ENCODE data around the gene PEAK3.

The PEAK3 gene

DNA sequence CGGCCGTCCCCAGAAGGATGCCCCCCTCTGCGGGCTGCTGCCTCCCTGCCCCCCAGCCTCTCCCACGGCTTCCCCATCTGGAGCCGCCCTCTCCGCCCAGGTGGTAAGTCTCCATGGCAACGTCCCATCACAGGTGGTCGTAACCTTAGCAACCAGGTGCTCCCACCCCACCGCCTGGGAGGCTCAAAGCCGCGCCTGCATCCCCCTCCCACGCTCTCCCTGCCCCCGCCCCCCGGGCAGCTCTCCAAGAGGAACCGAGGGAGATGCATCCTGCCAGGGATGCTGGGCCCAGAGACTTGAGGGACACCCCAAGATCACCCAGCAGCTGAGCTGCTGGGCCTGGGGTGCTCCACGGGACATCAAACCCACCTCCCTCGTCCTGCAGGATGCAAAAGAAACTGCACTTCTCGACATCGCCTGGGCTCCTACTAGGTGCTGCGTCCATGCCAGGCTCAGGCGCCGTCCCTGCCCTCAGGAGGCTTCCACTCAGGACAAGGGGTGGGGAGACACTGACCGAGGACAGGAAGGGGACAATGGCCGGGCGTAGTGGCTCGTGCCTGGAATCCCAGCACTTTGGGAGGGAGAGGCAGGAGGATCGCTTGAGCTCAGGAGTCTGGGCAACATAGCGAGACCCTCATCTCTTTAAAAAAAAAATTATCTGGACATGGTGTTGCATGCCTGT lies 31.0 kb upstream of the PEAK3 start:
- Histone ChIP-seq H3K27ac (ENCODE audit: low read length) (no peak overlapping the region), H3K36me3 (ENCODE audit: insufficient read depth, low read depth, low read length) (no peaks in the 10 kb centered on the region), H3K9me3 (ENCODE audit: insufficient read depth, low read depth, low read length) (peaks cover 8% of the 10 kb centered on the region), H3K9ac (ENCODE audit: low read depth, low read length) (no peak overlapping the region), H3K4me3 (ENCODE audit: low read length) (no peak overlapping the region), H3K27me3 (ENCODE audit: insufficient read depth, low read length) (peaks cover 23% of the 10 kb centered on the region), H3K4me1 (ENCODE audit: insufficient read depth, low read length) (0 out of 2 replicates have a peak, but pooled peaks cover 3% of the 10 kb centered on the region)

DNA sequence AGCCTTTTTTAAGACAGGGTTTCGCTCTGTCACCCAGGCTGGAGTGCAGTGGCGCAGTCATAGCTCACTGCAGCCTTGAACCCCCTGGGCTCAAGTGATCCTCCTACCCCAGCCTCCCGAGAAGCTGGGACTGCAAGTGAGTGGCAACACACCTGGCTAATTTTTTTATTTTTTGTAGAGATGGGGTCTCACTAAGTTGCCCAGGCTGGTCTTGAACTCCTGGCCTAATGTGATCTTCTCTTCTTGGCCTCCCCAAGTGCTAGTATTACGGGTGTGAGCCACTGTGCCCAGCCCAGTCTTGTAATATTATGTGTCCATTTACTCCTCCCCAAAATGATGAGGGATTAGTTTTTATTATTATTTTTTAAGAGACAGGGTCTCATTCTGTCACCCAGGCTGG lies 29.1 kb upstream of the PEAK3 start:
- no peak overlapping the region for H3K27ac ChIP-seq (ENCODE audit: low read length)
- H3K27me3 ChIP-seq (ENCODE audit: insufficient read depth, low read length), result peaks cover 41% of the 10 kb centered on the region
- no peak overlapping the region for H3K4me3 ChIP-seq (ENCODE audit: low read length)
- H3K9ac ChIP-seq (ENCODE audit: low read depth, low read length), result no peak overlapping the region
- peaks cover 8% of the 10 kb centered on the region for H3K9me3 ChIP-seq (ENCODE audit: insufficient read depth, low read depth, low read length)
- H3K4me1 ChIP-seq (ENCODE audit: insufficient read depth, low read length), result no peaks in the 10 kb centered on the region
- no peaks in the 10 kb centered on the region for H3K36me3 ChIP-seq (ENCODE audit: insufficient read depth, low read depth, low read length)

DNA sequence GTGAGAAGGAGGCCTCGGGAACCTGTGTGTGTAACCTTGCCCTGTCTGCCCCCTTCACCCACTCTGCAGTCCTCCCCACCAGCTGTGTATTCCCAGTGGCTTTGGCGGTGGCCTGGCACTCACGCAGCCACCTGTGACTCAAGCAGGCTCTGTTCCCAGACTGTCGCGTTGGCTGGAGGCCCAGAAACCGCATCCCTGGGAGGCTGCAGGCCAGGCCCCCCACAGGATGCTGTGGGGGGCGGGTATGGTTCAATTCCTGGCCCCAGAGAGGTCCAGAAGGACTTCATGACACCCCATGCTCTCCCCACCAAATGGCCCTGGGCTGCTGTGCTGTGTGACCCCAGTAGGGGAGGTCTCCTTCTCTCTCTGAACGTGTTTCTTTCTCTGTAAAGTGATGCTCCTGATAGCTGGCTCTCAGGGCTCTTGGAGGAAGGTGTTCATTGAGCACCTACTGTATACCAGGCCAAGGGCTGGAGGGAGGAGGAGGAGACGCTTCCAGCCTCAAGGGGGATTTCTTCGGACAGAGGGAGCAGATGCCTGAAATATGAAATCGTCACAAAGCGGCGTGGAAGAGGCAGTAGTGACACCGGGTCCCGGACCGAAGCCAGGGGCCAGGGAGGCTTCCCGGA lies 27.9 kb upstream of the PEAK3 start:
- no peak overlapping the region for H3K4me3 ChIP-seq (ENCODE audit: low read length)
- peaks cover 49% of the 10 kb centered on the region for H3K27me3 ChIP-seq (ENCODE audit: insufficient read depth, low read length)
- no peak overlapping the region for H3K9ac ChIP-seq (ENCODE audit: low read depth, low read length)
- H3K4me1 ChIP-seq (ENCODE audit: insufficient read depth, low read length), result no peaks in the 10 kb centered on the region
- peaks cover 2% of the 10 kb centered on the region for H3K9me3 ChIP-seq (ENCODE audit: insufficient read depth, low read depth, low read length)
- no peak overlapping the region for H3K27ac ChIP-seq (ENCODE audit: low read length)
- H3K36me3 ChIP-seq (ENCODE audit: insufficient read depth, low read depth, low read length), result no peaks in the 10 kb centered on the region

DNA sequence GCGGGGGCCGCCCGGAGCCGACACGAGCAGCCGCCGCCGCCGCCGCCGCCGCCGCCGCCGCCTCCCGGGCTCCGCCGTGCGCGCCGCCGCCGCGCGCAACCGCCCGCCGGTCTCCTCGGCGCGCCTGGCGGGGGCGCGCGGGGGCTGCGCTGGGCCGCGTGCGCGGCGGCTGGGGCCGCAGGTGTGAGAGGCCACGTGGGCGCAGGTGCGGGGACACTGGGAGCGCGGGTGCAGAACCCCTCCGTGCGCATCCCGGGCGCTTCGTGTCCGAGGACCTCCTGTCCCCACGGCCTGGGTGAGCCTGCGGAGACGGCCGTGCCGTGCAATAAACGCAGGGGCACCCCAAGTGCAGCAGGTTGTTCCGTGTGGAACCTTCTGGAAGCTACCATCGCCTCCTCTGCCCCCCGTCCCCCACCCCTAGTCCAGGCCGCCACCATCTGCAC lies 26.2 kb upstream of the PEAK3 start, which contains the start of gene LINGO3:
TSS of gene LINGO3 (minus strand) at position 41 of the 443 bp plus-strand sequence. CDS start 16,378 bp downstream, outside the sequence.
- no peaks in the 10 kb centered on the region for H3K36me3 ChIP-seq (ENCODE audit: insufficient read depth, low read depth, low read length)
- no peak within 1 kb of the TSS for H3K27ac ChIP-seq (ENCODE audit: low read length)
- peak within 1 kb of the TSS; percentile 53; the same call in 1 of the 2 replicates for H3K4me3 ChIP-seq (ENCODE audit: low read length)
- no peaks in the 10 kb centered on the region for H3K9me3 ChIP-seq (ENCODE audit: insufficient read depth, low read depth, low read length)
- peaks cover 56% of the 10 kb centered on the region for H3K27me3 ChIP-seq (ENCODE audit: insufficient read depth, low read length)
- no peak within 1 kb of the TSS for H3K9ac ChIP-seq (ENCODE audit: low read depth, low read length)
- no peaks in the 10 kb centered on the region; the same call in 1 of the 2 replicates for H3K4me1 ChIP-seq (ENCODE audit: insufficient read depth, low read length)

DNA sequence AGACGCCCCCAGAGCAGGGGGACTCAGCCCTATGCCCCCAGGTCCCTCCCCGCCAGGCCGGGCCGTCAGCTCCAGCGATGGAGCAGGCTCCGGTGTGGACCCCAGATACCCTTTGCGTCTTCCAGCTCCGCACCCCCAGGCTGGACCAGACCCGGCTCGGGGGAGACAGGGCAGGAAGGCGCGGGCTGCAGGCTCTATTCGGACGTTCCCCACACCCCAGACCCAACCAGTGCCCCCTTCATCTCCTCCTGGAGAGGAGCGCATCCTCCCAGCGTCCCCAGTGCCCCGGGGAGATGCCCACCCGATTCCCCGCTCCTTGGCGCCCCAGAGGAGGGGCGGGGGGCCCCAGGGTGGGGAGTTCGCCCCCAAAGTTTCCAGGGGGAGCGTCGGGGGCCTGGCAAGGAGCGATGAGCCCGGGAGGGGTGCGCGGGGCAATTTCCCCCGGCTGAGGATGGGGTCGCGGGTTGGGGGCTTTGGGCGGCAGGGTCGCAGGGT lies 25.6 kb upstream of the PEAK3 start:
- peaks cover 4% of the 10 kb centered on the region; the same call in 1 of the 2 replicates for H3K4me1 ChIP-seq (ENCODE audit: insufficient read depth, low read length)
- H3K4me3 ChIP-seq (ENCODE audit: low read length), result no peak overlapping the region; the same call in 1 of the 2 replicates
- no peaks in the 10 kb centered on the region for H3K36me3 ChIP-seq (ENCODE audit: insufficient read depth, low read depth, low read length)
- no peaks in the 10 kb centered on the region for H3K9me3 ChIP-seq (ENCODE audit: insufficient read depth, low read depth, low read length)
- peaks cover 62% of the 10 kb centered on the region for H3K27me3 ChIP-seq (ENCODE audit: insufficient read depth, low read length)
- H3K9ac ChIP-seq (ENCODE audit: low read depth, low read length), result no peak overlapping the region
- no peak overlapping the region for H3K27ac ChIP-seq (ENCODE audit: low read length)

DNA sequence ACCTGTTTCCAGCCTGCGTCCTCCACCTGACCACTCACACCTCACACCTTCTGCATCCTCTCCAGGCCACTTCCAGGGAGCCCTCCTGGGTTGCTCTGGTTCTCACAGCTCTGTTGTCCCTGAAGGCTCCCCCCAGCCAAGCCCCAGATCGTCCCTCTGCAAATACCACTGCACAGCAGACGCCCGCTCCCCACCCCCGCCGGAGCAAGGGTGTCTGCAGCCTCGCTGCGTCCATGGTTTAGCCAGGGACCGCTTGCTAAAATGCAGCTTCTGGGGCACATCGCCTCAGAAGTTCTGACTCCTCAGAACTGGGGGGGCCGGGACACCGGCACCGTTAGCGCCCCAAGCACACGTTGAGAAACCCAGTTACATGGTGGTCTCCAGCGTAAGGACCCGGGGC lies 25.0 kb upstream of the PEAK3 start:
- no peak overlapping the region for H3K27ac ChIP-seq (ENCODE audit: low read length)
- H3K4me1 ChIP-seq (ENCODE audit: insufficient read depth, low read length), result peaks cover 4% of the 10 kb centered on the region; the same call in 1 of the 2 replicates
- no peak overlapping the region for H3K4me3 ChIP-seq (ENCODE audit: low read length)
- no peak overlapping the region for H3K9ac ChIP-seq (ENCODE audit: low read depth, low read length)
- peaks cover 68% of the 10 kb centered on the region for H3K27me3 ChIP-seq (ENCODE audit: insufficient read depth, low read length)
- H3K9me3 ChIP-seq (ENCODE audit: insufficient read depth, low read depth, low read length), result no peaks in the 10 kb centered on the region
- no peaks in the 10 kb centered on the region for H3K36me3 ChIP-seq (ENCODE audit: insufficient read depth, low read depth, low read length)

DNA sequence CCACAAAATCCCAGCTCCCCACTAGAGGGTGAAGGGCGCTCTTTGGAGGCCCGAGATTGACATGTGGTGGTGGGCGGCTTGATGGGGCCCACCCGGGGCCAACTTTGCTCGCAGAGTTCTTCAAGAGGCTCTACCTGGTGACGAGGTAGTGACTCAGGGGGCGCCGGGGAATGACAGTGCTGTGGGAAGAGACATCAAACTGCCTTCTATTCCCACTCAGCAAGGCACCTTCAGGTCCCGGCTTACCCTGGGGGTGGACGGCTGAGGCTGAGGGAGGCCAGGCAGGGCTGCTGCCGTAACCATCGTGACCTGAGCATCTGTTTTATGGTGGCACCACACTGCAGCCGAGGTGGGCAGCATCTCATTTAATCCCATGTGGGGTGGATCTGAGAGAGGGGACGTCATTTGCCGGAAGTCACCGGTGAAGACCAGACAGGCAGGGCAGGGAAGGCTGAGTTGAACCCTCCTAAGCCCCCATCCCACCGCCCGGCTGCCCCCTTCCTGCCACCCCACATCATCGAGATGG lies 24.4 kb upstream of the PEAK3 start:
- Histone ChIP-seq H3K27ac (ENCODE audit: low read length) (no peak overlapping the region), H3K9me3 (ENCODE audit: insufficient read depth, low read depth, low read length) (no peaks in the 10 kb centered on the region), H3K27me3 (ENCODE audit: insufficient read depth, low read length) (peaks cover 71% of the 10 kb centered on the region), H3K36me3 (ENCODE audit: insufficient read depth, low read depth, low read length) (no peaks in the 10 kb centered on the region), H3K4me1 (ENCODE audit: insufficient read depth, low read length) (peaks cover 4% of the 10 kb centered on the region; the same call in 1 of the 2 replicates), H3K9ac (ENCODE audit: low read depth, low read length) (no peak overlapping the region), H3K4me3 (ENCODE audit: low read length) (no peak overlapping the region)

DNA sequence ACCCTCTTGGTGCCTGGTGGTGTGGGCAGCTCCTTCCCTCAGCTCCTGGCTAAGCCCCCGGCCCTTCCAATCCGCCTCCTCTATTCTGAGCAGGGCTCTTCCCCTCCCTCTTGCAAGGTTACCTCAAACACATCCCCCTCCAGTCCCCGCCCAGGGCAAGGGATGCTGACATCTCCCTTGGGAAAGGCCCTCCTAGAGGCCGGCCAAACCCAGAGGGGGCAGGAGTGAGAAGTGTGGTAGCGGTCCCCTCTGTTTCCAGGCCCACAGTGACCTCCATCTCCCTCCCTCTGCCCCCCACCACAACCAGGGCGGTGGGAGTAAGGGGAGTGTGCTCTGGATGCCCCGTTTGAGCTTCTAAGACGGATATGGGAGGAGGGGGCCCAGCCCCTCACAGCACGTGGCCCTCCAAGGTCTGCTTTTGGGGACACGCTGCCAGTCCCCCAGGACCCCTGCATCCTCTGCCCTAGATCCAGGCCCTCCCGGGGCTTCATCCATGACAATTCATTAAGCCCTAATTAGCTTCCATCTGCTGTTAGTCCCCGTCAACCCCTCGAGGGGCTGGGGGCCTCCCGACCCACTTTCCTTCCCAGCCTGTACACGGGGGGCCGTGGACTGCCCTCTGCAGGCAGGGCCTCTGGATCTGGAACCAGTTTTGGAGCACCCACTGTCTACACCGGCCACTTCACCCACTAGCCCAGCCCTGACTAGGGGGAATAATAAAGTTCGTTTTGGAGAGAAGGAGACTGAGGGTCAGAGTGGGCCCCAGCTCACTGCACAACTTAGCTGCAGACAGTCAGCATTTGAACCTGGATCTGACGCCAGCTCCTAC lies 23.7 kb upstream of the PEAK3 start:
- Histone ChIP-seq H3K9ac (ENCODE audit: low read depth, low read length) (no peak overlapping the region), H3K9me3 (ENCODE audit: insufficient read depth, low read depth, low read length) (no peaks in the 10 kb centered on the region), H3K4me3 (ENCODE audit: low read length) (no peak overlapping the region), H3K27me3 (ENCODE audit: insufficient read depth, low read length) (peaks cover 71% of the 10 kb centered on the region), H3K36me3 (ENCODE audit: insufficient read depth, low read depth, low read length) (no peaks in the 10 kb centered on the region), H3K4me1 (ENCODE audit: insufficient read depth, low read length) (peaks cover 4% of the 10 kb centered on the region; the same call in 1 of the 2 replicates), H3K27ac (ENCODE audit: low read length) (no peak overlapping the region)

DNA sequence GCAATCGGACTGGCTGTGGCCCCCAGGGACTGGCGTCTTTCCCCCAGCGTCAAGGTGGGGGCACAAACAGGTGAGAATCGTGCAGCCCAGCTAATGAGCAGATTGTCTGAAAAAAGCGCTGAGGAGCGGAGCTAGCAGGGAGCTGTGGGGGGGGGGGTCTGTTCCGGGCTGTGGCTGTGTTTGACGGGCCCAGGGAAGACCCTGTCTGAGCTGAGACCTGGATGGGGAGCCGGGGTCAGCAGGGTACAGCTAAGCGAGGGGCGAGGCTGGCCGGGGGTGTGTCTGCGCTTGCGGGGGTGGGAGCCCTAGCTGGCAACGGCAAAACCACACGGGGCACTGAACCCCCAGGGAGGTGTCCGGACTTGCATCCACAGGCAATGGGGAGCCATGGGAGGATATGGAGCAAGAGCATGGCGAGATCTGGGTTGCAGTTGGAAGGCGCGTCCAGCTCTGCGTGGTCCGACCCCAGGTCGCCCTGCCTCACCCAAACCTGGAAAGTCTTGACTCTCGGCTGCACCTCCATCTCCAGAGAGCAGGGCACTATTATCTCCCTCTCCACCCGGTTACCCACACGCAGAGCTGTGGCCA lies 21.3 kb upstream of the PEAK3 start:
- H3K4me3 ChIP-seq (ENCODE audit: low read length), result no peak overlapping the region
- peaks cover 4% of the 10 kb centered on the region; the same call in 1 of the 2 replicates for H3K4me1 ChIP-seq (ENCODE audit: insufficient read depth, low read length)
- H3K9ac ChIP-seq (ENCODE audit: low read depth, low read length), result no peak overlapping the region
- H3K36me3 ChIP-seq (ENCODE audit: insufficient read depth, low read depth, low read length), result no peaks in the 10 kb centered on the region
- H3K9me3 ChIP-seq (ENCODE audit: insufficient read depth, low read depth, low read length), result no peaks in the 10 kb centered on the region
- H3K27ac ChIP-seq (ENCODE audit: low read length), result no peak overlapping the region
- peaks cover 51% of the 10 kb centered on the region for H3K27me3 ChIP-seq (ENCODE audit: insufficient read depth, low read length)

DNA sequence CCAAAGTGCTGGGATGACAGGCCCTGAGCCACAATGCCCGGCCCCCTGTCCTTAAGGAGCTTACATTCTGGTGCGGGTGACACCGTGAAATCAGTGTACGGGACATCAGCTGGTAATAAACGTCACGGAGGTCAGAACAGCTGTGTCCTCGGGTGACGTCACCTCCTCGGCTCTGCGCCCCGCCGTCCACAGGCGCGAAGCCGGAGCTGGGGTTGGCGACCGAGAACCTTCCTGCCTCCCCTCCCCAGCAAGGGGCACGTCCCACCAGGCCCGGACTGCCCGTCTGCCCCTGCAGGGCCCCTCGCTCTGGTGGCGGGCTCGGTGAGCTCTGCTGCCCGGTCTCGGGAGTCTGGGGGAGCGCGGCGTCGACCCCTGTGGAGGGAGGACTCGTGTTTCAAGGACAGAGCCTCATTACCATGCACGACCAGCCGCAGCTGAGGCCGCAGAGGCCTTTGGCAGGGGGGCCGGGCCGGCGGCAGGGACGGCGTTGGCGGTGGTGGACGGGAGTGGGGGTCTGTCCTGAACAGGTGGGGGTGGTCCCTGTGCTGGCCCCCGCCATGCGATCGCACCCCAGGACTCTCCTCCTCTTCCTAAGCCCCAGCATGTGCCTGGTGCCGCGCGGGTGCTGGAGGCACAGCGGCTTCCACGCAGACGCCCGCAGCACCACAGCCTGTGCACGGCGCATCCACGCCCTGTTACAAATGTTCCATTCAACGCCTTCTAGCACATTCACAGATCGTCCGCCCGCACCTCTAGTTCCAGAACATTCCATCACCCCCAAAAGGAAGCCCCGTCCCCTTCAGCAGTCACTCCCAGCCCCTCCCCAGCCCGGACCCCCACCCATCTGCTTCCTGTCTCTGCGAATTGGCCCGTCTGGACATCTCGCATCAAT lies 20.6 kb upstream of the PEAK3 start:
- no peak overlapping the region for H3K9ac ChIP-seq (ENCODE audit: low read depth, low read length)
- H3K27me3 ChIP-seq (ENCODE audit: insufficient read depth, low read length), result peaks cover 45% of the 10 kb centered on the region
- H3K4me1 ChIP-seq (ENCODE audit: insufficient read depth, low read length), result peaks cover 4% of the 10 kb centered on the region; the same call in 1 of the 2 replicates
- H3K27ac ChIP-seq (ENCODE audit: low read length), result no peak overlapping the region
- no peaks in the 10 kb centered on the region for H3K9me3 ChIP-seq (ENCODE audit: insufficient read depth, low read depth, low read length)
- peak overlapping the region; percentile 47; the same call in 1 of the 2 replicates for H3K4me3 ChIP-seq (ENCODE audit: low read length)
- H3K36me3 ChIP-seq (ENCODE audit: insufficient read depth, low read depth, low read length), result no peaks in the 10 kb centered on the region

Data from iPS-20b (cell line).